OCI-LY1 (cell line): ENCODE measurements around the gene PLA2G6.

ENCODE experiments used
- H2AFZ ChIP-seq: fragments of 200-600 bp; sonication (generic), shearing (Covaris generic); 2 replicates; pipeline ENCODE4 v1.6.0; 2014; ENCODE audit warnings: antibody characterized with exemption, mild to moderate bottlenecking, low read length
- H3F3A ChIP-seq: fragments of 200-600 bp; sonication (generic), shearing (Covaris generic); 2 replicates; pipeline ENCODE4 v1.6.0; 2014; ENCODE audit warnings: mild to moderate bottlenecking, antibody characterized with exemption, low read length, moderate library complexity; ENCODE audit not compliant: insufficient read depth
- H3K27ac ChIP-seq: fragments of 200-600 bp; sonication (generic); 2 replicates; pipeline ENCODE4 v1.5.1; 2014; ENCODE audit warnings: low read length, mixed run types, mild to moderate bottlenecking, low read depth; ENCODE audit not compliant: poor library complexity, severe bottlenecking
- H3K27me3 ChIP-seq: fragments of 200-600 bp; sonication (generic); 2 replicates; pipeline ENCODE4 v1.6.0; 2014; ENCODE audit warnings: antibody characterized with exemption, mild to moderate bottlenecking, low read length, moderate library complexity; ENCODE audit not compliant: insufficient read depth
- H3K36me3 ChIP-seq: fragments of 200-600 bp; sonication (generic); 2 replicates; pipeline ENCODE4 v1.6.1; 2014; ENCODE audit warnings: mild to moderate bottlenecking, antibody characterized with exemption, low read length, moderate library complexity, mixed read lengths; ENCODE audit not compliant: insufficient read depth
- H3K4me1 ChIP-seq: fragments of 200-600 bp; sonication (generic); 2 replicates; pipeline ENCODE4 v1.5.1; 2014; ENCODE audit warnings: mild to moderate bottlenecking, low read length, moderate library complexity; ENCODE audit not compliant: insufficient read depth, severe bottlenecking
- H3K4me2 ChIP-seq: fragments of 200-600 bp; sonication (generic), shearing (Covaris generic); 2 replicates; pipeline ENCODE4 v1.6.1; 2014; ENCODE audit warnings: low read length
- H3K4me3 ChIP-seq: fragments of 200-600 bp; sonication (generic); 2 replicates; pipeline ENCODE4 v1.5.1; 2014; ENCODE audit warnings: low read length, low read depth, mild to moderate bottlenecking, mixed read lengths; ENCODE audit not compliant: poor library complexity, severe bottlenecking
- H3K79me2 ChIP-seq: fragments of 200-600 bp; shearing (Covaris generic); 2 replicates; pipeline ENCODE4 v1.6.1; 2016; ENCODE audit warnings: mixed run types, low read length, mixed read lengths; ENCODE audit not compliant: insufficient read depth
- H3K9ac ChIP-seq: fragments of 200-600 bp; sonication (generic), shearing (Covaris generic); 2 replicates; pipeline ENCODE4 v1.6.1; 2014; ENCODE audit warnings: mild to moderate bottlenecking, low read length, mixed read lengths
- H3K9me2 ChIP-seq: fragments of 200-600 bp; sonication (generic), shearing (Covaris generic); 2 replicates; pipeline ENCODE4 v1.6.1; 2014; ENCODE audit warnings: low read depth, mild to moderate bottlenecking, low read length, mixed read lengths
- H3K9me3 ChIP-seq: fragments of 200-600 bp; shearing (Covaris generic); 2 replicates; pipeline ENCODE4 v1.6.1; 2014; ENCODE audit warnings: low read length, mixed read lengths
- H4K20me1 ChIP-seq: fragments of 200-600 bp; sonication (generic), shearing (Covaris generic); 2 replicates; pipeline ENCODE4 v1.6.0; 2016; ENCODE audit warnings: mild to moderate bottlenecking, low read length; ENCODE audit not compliant: insufficient read depth
- EZH2 ChIP-seq: fragments of 200-600 bp; sonication (generic), shearing (Covaris generic); IDR thresholded peaks from 2 replicates; pipeline ENCODE4 v1.8.0; 2017; ENCODE audit warnings: borderline replicate concordance, mixed run types, mild to moderate bottlenecking, antibody characterized with exemption, low read length, moderate library complexity, mixed read lengths
- TF ChIP-seq, protein P1 (sequence below): fragments of 200-600 bp; sonication (generic), shearing (Covaris generic); IDR thresholded peaks from 2 replicates; pipeline ENCODE4 v1.5.1; 2017; ENCODE audit warnings: mild to moderate bottlenecking, antibody characterized with exemption, low read length, moderate library complexity, mixed read lengths

The PLA2G6 gene

DNA sequence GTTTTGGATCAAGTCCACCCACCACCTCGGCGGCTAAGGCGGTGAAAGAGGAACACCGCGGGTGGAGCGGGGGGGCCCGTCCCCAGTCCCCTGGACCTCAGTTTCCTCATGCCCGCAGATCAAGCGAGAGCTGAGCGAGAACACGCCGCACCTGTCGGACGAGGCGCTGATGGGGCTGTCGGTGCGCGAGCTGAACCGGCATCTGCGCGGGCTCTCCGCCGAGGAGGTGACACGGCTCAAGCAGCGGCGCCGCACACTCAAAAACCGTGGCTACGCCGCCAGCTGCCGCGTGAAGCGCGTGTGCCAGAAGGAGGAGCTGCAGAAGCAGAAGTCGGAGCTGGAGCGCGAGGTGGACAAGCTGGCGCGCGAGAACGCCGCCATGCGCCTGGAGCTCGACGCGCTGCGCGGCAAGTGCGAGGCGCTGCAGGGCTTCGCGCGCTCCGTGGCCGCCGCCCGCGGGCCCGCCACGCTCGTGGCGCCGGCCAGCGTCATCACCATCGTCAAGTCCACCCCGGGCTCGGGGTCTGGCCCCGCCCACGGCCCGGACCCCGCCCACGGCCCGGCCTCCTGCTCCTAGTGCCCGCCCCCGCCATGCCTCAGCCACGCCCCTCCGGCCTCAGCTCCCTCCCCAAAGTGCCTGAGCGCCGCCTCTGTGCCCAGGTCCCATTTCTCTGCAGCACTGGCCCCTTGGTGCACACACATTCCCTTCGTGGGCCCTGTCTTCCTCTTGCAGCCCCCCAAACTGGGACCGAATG is 32.8 kb upstream of the PLA2G6 start:
- Histone ChIP-seq H3F3A (no peaks in the 10 kb centered on the region), H3K4me2 (peak overlapping the region; percentile 48), H3K4me3 (peak overlapping the region; percentile 46), H4K20me1 (no peaks in the 10 kb centered on the region), H3K27ac (no peak overlapping the region), H3K9me3 (no peaks in the 10 kb centered on the region), H3K9ac (no peak overlapping the region), H3K36me3 (no peaks in the 10 kb centered on the region), H3K79me2 (no peaks in the 10 kb centered on the region), H3K4me1 (peaks cover 6% of the 10 kb centered on the region), H2AFZ (no peak overlapping the region), H3K9me2 (no peaks in the 10 kb centered on the region), H3K27me3 (no peaks in the 10 kb centered on the region; the same call in 1 of the 2 replicates)
- TF ChIP-seq, protein P1, sequence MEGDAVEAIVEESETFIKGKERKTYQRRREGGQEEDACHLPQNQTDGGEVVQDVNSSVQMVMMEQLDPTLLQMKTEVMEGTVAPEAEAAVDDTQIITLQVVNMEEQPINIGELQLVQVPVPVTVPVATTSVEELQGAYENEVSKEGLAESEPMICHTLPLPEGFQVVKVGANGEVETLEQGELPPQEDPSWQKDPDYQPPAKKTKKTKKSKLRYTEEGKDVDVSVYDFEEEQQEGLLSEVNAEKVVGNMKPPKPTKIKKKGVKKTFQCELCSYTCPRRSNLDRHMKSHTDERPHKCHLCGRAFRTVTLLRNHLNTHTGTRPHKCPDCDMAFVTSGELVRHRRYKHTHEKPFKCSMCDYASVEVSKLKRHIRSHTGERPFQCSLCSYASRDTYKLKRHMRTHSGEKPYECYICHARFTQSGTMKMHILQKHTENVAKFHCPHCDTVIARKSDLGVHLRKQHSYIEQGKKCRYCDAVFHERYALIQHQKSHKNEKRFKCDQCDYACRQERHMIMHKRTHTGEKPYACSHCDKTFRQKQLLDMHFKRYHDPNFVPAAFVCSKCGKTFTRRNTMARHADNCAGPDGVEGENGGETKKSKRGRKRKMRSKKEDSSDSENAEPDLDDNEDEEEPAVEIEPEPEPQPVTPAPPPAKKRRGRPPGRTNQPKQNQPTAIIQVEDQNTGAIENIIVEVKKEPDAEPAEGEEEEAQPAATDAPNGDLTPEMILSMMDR: no peak
- no peak for TF ChIP-seq EZH2

DNA sequence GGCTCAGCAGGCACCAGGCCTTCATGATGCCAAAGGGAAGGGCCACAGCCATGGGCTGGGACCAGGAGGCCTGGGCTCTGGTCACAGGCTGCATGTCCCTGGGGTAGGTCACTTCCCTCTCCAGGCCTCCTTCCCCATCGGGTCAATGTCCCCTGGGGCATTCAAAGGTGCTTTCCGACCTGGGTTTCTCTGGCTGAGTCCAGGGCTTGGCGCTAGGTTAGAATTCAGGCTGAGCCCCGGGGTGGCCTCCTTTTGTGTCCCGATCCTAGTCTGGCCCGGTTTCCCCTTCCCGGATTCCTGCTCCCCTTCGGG is 32.3 kb upstream of the PLA2G6 start:
- Histone ChIP-seq H3K36me3 (no peaks in the 10 kb centered on the region), H3K27ac (no peak overlapping the region), H3K79me2 (no peaks in the 10 kb centered on the region), H2AFZ (no peak overlapping the region), H3K27me3 (no peaks in the 10 kb centered on the region; the same call in 1 of the 2 replicates), H3K9ac (no peak overlapping the region), H4K20me1 (no peaks in the 10 kb centered on the region), H3F3A (no peaks in the 10 kb centered on the region), H3K4me2 (peak overlapping the region; percentile 48; the same call in 1 of the 2 replicates), H3K9me3 (no peaks in the 10 kb centered on the region), H3K4me1 (peaks cover 6% of the 10 kb centered on the region), H3K9me2 (no peaks in the 10 kb centered on the region), H3K4me3 (peak overlapping the region; percentile 46)
- TF ChIP-seq EZH2: no peak
- TF ChIP-seq, protein P1: no peak

DNA sequence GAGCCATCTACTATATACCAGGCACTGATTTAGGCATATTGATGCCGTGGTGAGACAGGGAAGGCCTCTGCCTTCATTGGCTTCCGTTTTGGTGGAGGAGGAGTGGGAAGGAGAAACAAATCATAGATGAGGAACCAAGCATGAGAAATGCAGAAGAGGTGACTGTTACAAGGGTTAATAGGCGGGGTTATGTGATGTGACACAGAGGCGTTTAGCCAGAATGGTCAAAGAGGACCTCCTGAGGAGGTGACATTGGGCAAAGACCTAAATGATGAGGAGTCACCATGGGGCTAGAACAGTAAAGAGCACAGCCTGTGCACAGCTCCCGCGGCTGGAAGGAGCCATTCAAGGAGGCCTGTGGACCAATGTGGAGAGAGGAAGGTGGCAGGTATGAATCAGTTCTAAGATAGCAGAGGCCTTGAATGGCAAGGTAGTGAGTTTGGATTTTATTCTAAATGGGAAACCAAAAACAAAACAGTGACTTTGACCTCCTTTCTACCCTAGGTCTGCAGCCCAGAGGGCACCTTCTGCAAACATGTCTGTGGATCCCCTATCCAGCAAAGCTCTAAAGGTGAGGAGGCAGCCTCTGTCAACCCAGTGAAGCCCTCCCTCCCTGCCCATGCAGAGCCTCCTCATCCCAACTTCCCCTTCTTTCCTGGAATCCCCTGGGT is 31.8 kb upstream of the PLA2G6 start:
- H4K20me1 ChIP-seq: no peaks in the 10 kb centered on the region
- H3K27me3 ChIP-seq: no peaks in the 10 kb centered on the region; the same call in 1 of the 2 replicates
- no peak overlapping the region for H3K27ac ChIP-seq
- H3K36me3 ChIP-seq: no peaks in the 10 kb centered on the region
- no peak overlapping the region for H3K4me3 ChIP-seq
- H3K9me2 ChIP-seq: no peaks in the 10 kb centered on the region
- TF ChIP-seq, protein P1: no peak
- no peak for TF ChIP-seq EZH2
- no peaks in the 10 kb centered on the region for H3F3A ChIP-seq
- H3K4me2 ChIP-seq: no peak overlapping the region
- no peaks in the 10 kb centered on the region for H3K79me2 ChIP-seq
- H2AFZ ChIP-seq: no peak overlapping the region
- peaks cover 6% of the 10 kb centered on the region for H3K4me1 ChIP-seq
- H3K9ac ChIP-seq: no peak overlapping the region
- no peaks in the 10 kb centered on the region for H3K9me3 ChIP-seq
